DND-41 (cell line): ENCODE data around the gene SCNM1.
"Not testable (repeated sequence)": the region's sequence is repeated elsewhere in the genome, so short reads cannot be mapped to it uniquely, and the experiment has no call there.

ENCODE experiments used
- EZH2 ChIP-seq: IDR thresholded peaks from 3 replicates; pipeline ENCODE4 v1.6.1; 2012; ENCODE audit warnings: borderline replicate concordance, low read depth, mild to moderate bottlenecking, moderate library complexity, low read length, inconsistent platforms; ENCODE audit not compliant: severe bottlenecking
- TF ChIP-seq, protein P1 (sequence below): IDR thresholded peaks from 2 replicates; pipeline ENCODE4 v1.5.1; 2012; ENCODE audit warnings: borderline replicate concordance, low read length, moderate library complexity, mild to moderate bottlenecking; ENCODE audit not compliant: poor library complexity, severe bottlenecking; ENCODE audit errors: extremely low read depth

DNA sequence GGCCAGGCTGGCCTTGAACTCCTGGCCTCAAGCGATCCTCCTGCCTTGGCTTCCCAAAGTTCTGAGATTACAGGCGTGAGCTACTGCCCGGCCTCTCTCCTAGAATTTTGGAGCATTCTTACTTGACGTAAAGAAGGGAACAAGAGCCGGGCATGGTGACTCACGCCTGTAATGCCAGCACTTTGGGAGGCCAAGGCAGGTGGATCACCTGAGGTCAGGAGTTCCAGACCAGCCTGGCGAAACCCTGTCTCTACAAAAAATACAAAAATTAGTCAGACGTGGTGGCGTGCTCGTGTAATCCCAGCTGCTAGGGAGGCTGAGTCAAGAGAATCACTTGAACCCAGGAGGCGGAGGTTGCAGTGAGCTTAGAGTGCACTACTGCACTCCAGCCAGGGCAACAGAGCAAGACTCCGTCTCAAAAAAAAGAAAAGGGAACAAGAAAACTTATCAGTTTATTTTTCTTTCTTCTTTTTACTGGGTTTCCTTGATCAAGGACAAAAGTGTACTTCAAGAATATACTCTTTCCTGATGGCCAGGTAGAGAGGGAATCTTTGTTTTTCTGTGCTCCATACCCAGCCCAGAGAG lies 39.5 kb downstream of the SCNM1 start:
- TF ChIP-seq, protein P1, sequence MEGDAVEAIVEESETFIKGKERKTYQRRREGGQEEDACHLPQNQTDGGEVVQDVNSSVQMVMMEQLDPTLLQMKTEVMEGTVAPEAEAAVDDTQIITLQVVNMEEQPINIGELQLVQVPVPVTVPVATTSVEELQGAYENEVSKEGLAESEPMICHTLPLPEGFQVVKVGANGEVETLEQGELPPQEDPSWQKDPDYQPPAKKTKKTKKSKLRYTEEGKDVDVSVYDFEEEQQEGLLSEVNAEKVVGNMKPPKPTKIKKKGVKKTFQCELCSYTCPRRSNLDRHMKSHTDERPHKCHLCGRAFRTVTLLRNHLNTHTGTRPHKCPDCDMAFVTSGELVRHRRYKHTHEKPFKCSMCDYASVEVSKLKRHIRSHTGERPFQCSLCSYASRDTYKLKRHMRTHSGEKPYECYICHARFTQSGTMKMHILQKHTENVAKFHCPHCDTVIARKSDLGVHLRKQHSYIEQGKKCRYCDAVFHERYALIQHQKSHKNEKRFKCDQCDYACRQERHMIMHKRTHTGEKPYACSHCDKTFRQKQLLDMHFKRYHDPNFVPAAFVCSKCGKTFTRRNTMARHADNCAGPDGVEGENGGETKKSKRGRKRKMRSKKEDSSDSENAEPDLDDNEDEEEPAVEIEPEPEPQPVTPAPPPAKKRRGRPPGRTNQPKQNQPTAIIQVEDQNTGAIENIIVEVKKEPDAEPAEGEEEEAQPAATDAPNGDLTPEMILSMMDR = not testable (repeated sequence)
- TF ChIP-seq EZH2 = not testable (repeated sequence)
